ENCODE measurements around the gene RAB29.

Gene RAB29

DNA sequence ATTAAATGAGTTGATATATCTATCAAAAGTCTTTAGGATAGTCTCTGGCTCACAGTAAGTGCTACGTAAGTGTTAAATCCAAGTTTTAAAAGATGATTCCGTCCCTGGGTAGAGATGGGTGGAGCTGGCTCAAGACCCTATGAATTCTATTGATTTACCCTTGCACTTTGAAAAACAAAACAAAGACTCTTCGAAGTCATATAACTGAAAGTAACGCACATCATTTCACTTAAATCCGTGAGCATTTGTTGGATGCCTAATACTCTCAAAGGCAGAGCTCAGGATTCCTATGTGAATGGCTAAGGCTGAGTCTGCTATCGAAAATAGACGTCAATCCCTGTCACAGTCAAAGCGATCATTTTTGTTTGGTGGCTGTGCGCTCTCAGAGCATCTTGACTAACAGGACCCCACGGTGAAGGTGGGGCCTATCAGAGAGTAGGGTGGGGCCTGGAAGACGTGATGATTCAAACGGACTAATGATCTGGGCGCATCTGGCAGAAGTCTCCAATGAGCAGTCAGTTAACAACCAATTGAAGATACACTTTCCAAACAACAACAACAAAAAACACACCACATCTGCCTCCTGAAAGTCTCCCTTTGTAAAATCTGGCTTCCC, 24.1 kb downstream of the RAB29 start:
- Histone ChIP-seq H3K27me3 (peaks cover 5% of the 10 kb centered on the region), H3K36me3 (no peaks in the 10 kb centered on the region), H3K9me3 (no peaks in the 10 kb centered on the region), H3K27ac (no peak overlapping the region), H3K4me1 (ENCODE audit: control insufficient read depth in 1 of 2, insufficient read depth in 1 of 2, low read depth in 1 of 2, low read length in 1 of 2) (peaks cover 12 to 15% of the 10 kb centered on the region in 2 experiments), H3K4me3 (ENCODE audit: low read depth in 1 of 2, low read length in 1 of 2) (no peak overlapping the region)
- no peak for TF ChIP-seq CTCF (IDR thresholded peaks at IDR 0.05)

- H3K27ac ChIP-seq = peak within 1 kb of the TSS; percentile 89
- TF ChIP-seq CTCF (IDR thresholded peaks at IDR 0.05) = no peak
- H3K36me3 ChIP-seq = no peaks in the 10 kb centered on the region
- peaks cover 12 to 15% of the 10 kb centered on the region in 2 experiments for H3K4me1 ChIP-seq (ENCODE audit: control insufficient read depth in 1 of 2, insufficient read depth in 1 of 2, low read depth in 1 of 2, low read length in 1 of 2)
- H3K4me3 ChIP-seq (ENCODE audit: low read depth in 1 of 2, low read length in 1 of 2) = peak within 1 kb of the TSS; percentile 87 to 92
- H3K27me3 ChIP-seq = peaks cover 3% of the 10 kb centered on the region
- no peaks in the 10 kb centered on the region for H3K9me3 ChIP-seq
Measured at GRCh38 chr1:205750138-205751035, 24.9 kb downstream of the RAB29 start, which contains the start of gene NUCKS1. Gene NUCKS1, minus strand, starts transcription at chr1:205750182. Its CDS starts 209 bp downstream, at chr1:205749973.

DNA sequence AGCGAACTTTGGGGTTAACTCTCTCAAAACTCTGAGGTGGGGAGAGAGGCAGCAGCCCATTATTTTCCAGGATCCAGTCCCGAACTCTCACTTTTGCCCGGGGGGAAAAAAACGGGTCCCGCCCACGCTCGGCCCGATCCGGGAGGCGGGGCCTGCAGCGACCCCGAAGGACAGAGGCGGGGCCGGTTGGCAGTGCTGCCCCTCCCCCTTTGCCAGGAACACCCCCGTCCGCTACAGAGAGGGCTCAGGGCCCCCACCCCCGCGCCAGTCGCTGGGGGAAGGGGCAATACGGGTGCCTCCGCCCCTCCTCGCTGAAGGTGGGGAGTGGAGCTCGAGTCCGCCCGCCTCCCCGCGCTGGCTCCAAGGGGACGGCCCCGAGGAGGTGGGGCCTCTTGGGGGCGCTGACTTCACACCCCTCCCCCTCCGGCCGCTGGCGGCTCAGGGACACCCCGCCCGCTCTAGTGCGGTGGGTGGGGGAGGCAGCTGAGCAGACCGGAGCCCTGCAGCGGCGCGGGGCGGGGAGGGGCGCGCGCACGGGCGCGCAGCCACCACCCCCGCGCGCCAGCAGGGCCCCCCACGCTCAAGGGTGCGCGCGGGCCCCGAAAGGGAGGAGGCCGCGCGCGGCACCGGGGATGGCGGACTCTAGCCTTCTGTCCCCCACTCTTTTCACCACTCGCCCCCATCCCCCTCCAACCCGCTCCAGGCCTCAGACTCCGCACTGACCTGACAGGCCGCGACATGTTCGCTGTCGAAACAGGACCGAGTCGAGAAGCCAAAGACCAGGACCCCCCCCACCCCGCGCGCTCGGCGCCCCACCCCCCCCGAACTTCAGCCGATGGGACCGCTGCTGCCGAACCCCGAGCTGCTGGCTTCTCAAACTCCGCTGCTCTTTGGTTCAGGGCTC, 25.8 kb downstream of the RAB29 start:
- TF ChIP-seq CTCF (IDR thresholded peaks at IDR 0.05) = peak; percentile 8
- peak overlapping the region; percentile 87 to 92 for H3K4me3 ChIP-seq (ENCODE audit: low read depth in 1 of 2, low read length in 1 of 2)
- H3K4me1 ChIP-seq (ENCODE audit: control insufficient read depth in 1 of 2, insufficient read depth in 1 of 2, low read depth in 1 of 2, low read length in 1 of 2) = peaks cover 12 to 15% of the 10 kb centered on the region in 2 experiments
- no peaks in the 10 kb centered on the region for H3K27me3 ChIP-seq
- H3K27ac ChIP-seq = peak overlapping the region; percentile 89
- no peaks in the 10 kb centered on the region for H3K36me3 ChIP-seq
- H3K9me3 ChIP-seq = no peaks in the 10 kb centered on the region

GRCh38 chr1:205748403-205749233, 26.7 kb downstream of the RAB29 start:
- Histone ChIP-seq H3K27me3 (no peaks in the 10 kb centered on the region), H3K9me3 (no peaks in the 10 kb centered on the region), H3K36me3 (no peaks in the 10 kb centered on the region), H3K4me3 (ENCODE audit: low read depth in 1 of 2, low read length in 1 of 2) (peak overlapping the region; percentile 87 to 92), H3K4me1 (ENCODE audit: control insufficient read depth in 1 of 2, insufficient read depth in 1 of 2, low read depth in 1 of 2, low read length in 1 of 2) (peaks cover 12 to 15% of the 10 kb centered on the region in 2 experiments), H3K27ac (peak overlapping the region; percentile 89)
- TF ChIP-seq CTCF (IDR thresholded peaks at IDR 0.05) = no peak

Measured in neutrophil (primary cell).